GM12865 (cell line): ENCODE results near the gene PEX16.

ENCODE experiments used
- DNase-seq: peaks from one replicate; pipeline ENCODE4 v3.0.0; 2010; ENCODE audit warnings: low read depth
- H3K4me3 ChIP-seq: 2 replicates; pipeline ENCODE4 v1.5.1; 2011; ENCODE audit warnings: mild to moderate bottlenecking, low read depth, low read length, control low read depth
- CTCF ChIP-seq: IDR thresholded peaks from 2 replicates; pipeline ENCODE4 v1.5.1; 2011; ENCODE audit warnings: low read length, control low read depth, low read depth, inconsistent platforms; ENCODE audit not compliant: insufficient read depth; ENCODE audit errors: missing control alignments

PEX16 gene

GRCh38 chr11:45880772-45881570, 36.7 kb downstream of the PEX16 start:
- DNase-seq: no peak
- TF ChIP-seq CTCF: no peak
- no peak overlapping the region for H3K4me3 ChIP-seq

- H3K4me3 ChIP-seq: no peak overlapping the region
- no peak for TF ChIP-seq CTCF
- no peak for DNase-seq
Observed at GRCh38 chr11:45879803-45880686, 37.6 kb downstream of the PEX16 start.

- DNase-seq: no peak
- no peak overlapping the region for H3K4me3 ChIP-seq
- TF ChIP-seq CTCF: no peak
Observed at GRCh38 chr11:45877845-45878244, 39.8 kb downstream of the PEX16 start.

GRCh38 chr11:45877221-45877620, 40.5 kb downstream of the PEX16 start:
- H3K4me3 ChIP-seq: no peak overlapping the region
- no peak for TF ChIP-seq CTCF
- no peak for DNase-seq

- DNase-seq: no peak
- TF ChIP-seq CTCF: no peak
- no peak overlapping the region for H3K4me3 ChIP-seq
Observed at GRCh38 chr11:45876401-45876800, 41.3 kb downstream of the PEX16 start.

- peak; percentile 47 for DNase-seq
- TF ChIP-seq CTCF: peak; percentile 53
- no peak overlapping the region for H3K4me3 ChIP-seq
Observed at GRCh38 chr11:45872651-45873356, 44.9 kb downstream of the PEX16 start.
